AG09309 (cell line): ENCODE measurements around the gene WDR33.

Source experiments
- DNase-seq: peaks from one replicate; pipeline ENCODE4 v3.0.0-alpha.2; 2010; ENCODE audit warnings: low read depth
- H3K4me3 ChIP-seq: 2 replicates; pipeline ENCODE4 v1.5.1; 2011; ENCODE audit warnings: mild to moderate bottlenecking, low read depth, low read length, moderate library complexity; ENCODE audit not compliant: control insufficient read depth
- TF ChIP-seq, protein P1 (sequence below): IDR thresholded peaks from 2 replicates; pipeline ENCODE4 v1.5.1; 2011; ENCODE audit warnings: mild to moderate bottlenecking, low read depth, low read length, inconsistent platforms; ENCODE audit not compliant: insufficient read depth, control insufficient read depth; ENCODE audit errors: missing control alignments

The WDR33 gene

DNA sequence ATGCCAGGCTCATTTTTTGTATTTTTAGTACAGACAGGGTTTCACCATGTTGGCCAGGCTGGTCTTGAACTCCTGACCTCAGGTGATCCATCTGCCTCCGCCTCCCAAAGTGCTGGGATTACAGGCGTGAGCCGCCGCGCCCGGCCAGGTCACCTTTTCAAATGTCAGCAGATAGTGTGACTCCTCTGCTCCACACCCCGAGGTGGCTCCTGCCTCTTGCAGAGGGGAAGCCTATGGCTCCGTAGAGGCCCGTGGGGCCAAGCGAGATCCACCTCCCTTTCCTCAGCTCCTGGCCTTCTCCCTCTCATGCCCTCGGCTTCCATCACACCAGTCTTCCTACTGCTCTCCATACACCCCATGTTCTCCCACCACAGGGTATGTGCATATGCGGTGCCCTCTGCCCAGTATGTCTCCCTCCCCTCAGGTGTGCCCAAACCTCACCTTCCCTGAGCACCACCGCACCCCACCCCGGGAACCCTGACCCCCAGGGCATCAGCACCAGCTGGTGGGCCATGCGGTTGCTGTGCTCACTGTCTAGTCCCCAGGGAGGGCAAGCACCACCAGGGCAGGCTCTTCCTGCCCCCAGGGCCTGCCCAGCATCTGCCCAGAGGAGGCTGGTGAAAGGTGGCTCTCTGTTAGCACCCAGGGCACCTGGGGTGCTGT is 154.3 kb downstream of the WDR33 start:
- DNase-seq, result no peak
- H3K4me3 ChIP-seq, result no peak overlapping the region

GRCh38 chr2:127655209-127656073 is 155.5 kb downstream of the WDR33 start:
- no peak overlapping the region for H3K4me3 ChIP-seq
- no peak for DNase-seq
- TF ChIP-seq, protein P1, sequence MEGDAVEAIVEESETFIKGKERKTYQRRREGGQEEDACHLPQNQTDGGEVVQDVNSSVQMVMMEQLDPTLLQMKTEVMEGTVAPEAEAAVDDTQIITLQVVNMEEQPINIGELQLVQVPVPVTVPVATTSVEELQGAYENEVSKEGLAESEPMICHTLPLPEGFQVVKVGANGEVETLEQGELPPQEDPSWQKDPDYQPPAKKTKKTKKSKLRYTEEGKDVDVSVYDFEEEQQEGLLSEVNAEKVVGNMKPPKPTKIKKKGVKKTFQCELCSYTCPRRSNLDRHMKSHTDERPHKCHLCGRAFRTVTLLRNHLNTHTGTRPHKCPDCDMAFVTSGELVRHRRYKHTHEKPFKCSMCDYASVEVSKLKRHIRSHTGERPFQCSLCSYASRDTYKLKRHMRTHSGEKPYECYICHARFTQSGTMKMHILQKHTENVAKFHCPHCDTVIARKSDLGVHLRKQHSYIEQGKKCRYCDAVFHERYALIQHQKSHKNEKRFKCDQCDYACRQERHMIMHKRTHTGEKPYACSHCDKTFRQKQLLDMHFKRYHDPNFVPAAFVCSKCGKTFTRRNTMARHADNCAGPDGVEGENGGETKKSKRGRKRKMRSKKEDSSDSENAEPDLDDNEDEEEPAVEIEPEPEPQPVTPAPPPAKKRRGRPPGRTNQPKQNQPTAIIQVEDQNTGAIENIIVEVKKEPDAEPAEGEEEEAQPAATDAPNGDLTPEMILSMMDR, result no peak

More for the DNA sequence above, 154.3 kb downstream of the WDR33 start:
- TF ChIP-seq, protein P1, result no peak

GRCh38 chr2:127654838-127655175 is 156.2 kb downstream of the WDR33 start:
- H3K4me3 ChIP-seq, result no peak overlapping the region
- TF ChIP-seq, protein P1, result no peak
- no peak for DNase-seq

DNA sequence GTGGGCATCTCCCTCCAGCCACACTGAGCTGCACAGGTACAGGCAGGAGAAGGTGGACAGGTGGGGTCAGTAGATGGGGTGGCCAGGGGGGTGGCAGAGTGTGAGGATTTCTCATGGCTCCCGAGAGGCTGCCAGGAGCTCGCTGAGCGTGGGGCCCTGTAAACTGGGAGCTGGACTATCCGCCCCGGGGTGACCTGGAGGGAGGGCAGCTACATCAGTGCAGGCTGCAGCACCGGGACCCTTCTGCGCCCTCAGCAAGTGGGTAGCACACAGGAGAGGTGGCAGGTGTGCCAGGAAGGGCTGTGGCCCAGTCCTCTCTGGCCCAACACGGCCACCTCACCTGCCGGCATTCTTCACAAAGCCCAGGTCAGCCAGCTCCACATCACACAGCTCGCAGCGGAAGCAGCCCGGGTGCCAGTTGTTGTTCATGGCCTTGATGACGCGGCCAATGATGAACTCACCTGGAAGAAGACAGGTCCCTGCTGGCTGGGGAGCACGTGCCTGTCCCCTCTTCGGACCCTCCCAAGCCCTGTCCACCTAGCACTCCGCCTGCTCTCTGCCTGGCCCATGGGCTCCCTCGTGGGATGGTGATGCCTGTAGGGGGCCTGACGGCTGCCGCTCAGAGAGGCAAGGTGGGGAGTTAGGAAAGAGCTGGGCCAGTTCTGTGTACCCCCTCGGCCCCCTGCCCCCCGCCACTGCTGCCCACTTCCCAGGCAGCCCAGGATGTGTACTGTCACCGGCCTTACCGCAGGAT is 156.7 kb downstream of the WDR33 start:
- TF ChIP-seq, protein P1, result no peak
- no peak overlapping the region for H3K4me3 ChIP-seq
- DNase-seq, result no peak

DNA sequence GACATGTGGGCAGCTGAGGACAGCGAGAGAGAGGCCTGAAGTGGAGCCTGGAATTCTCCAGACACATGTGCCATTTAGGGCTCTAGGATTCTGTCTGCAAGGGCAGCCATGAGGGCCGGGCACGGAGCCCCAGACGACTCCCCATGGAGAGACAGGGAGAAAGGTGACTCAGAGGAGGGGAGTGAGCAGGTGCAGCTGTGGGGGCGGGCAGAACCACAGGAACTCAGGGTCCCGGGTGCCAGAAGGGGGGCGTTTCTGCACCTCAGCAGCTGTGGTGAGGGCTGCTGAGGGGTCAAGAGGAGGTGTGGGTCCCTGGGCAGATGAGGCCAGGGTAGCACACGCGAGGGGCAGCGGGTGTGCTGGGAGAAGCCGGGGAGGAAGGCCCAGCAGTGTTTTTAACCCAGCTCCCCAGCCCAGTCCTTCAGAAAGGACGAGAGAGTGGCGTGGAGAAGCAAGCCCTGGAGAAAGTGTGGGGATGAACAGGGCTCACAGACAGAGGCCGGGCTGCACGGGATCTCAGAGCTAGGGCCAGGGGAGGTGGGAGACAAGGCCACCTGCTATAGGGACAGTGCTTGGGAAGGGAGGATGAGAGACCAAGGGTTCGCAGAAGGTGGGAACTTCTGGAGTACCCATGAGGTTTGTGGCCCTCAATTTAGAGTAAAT is 157.4 kb downstream of the WDR33 start:
- H3K4me3 ChIP-seq, result no peak overlapping the region
- DNase-seq, result no peak
- TF ChIP-seq, protein P1, result no peak

- no peak for DNase-seq
- TF ChIP-seq, protein P1, result no peak
- H3K4me3 ChIP-seq, result no peak overlapping the region
Measured at GRCh38 chr2:127652786-127653357, 158.1 kb downstream of the WDR33 start.
